Gastrocnemius medialis (tissue), 4 donors: ENCODE measurements around the gene MRPL4. TPM values are rescaled to one million over a fixed set of nuclear protein-coding genes. Genes with fewer than 3 reads are reported as not detected.
A peak's percentile ranks its signal among the peaks of the same experiment; 100 is the strongest.

Source experiments
- ATAC-seq, 2 donors: fragments of 150-250 bp; one replicate each; pipeline ENCODE4 v1.9.1; 2016
- DNase-seq, 2 donors: peaks; one replicate each; pipeline ENCODE4 v3.0.0-alpha.2; 2019
- H3K27ac ChIP-seq, 4 donors: fragments of 200-600 bp; sonication (generic); 1 replicate in 1 of 4; 2 replicates in 3 of 4; pipeline ENCODE4 v1.5.1; 2016 to 2018; ENCODE audit warnings: mild to moderate bottlenecking in 2 of 4, moderate library complexity in 1 of 4
- H3K27me3 ChIP-seq, 3 donors: fragments of 200-600 bp; sonication (generic) in 2 of 3; 1 replicate in 1 of 3; 2 replicates in 2 of 3; pipeline versions ENCODE4 v1.5.1 to v1.6.0; 2016 to 2019; ENCODE audit warnings: mild to moderate bottlenecking in 1 of 3, moderate library complexity in 1 of 3
- H3K36me3 ChIP-seq, 2 donors: fragments of 200-600 bp; sonication (generic) in 1 of 2; one replicate each; pipeline ENCODE4 v1.5.1; 2017 to 2018
- H3K4me1 ChIP-seq, 2 donors: fragments of 200-600 bp; sonication (generic) in 1 of 2; one replicate each; pipeline ENCODE4 v1.5.1; 2016 to 2017; ENCODE audit warnings: mild to moderate bottlenecking in 2 of 2
- H3K4me3 ChIP-seq, 4 donors: fragments of 200-600 bp; sonication (generic) in 3 of 4; 1 replicate in 1 of 4; 2 replicates in 3 of 4; pipeline ENCODE4 v1.5.1; 2016 to 2019; ENCODE audit warnings: mild to moderate bottlenecking in 2 of 4
- H3K9me3 ChIP-seq, 3 donors: fragments of 200-600 bp; sonication (generic) in 2 of 3; 1 replicate in 1 of 3; 2 replicates in 2 of 3; pipeline ENCODE4 v1.5.1; 2016 to 2019
- POLR2A ChIP-seq, 2 donors: fragments of 450-650 bp; IDR thresholded peaks; one replicate each; pipeline ENCODE4 v1.6.1; 2017; ENCODE audit warnings: antibody characterized with exemption in 2 of 2, mild to moderate bottlenecking in 2 of 2, moderate library complexity in 2 of 2
- in situ Hi-C, 4 donors: fragments of 200-750 bp; cut with MboI; loops; one replicate each; pipeline versions ENCODE4 v1.15.0 to v1.8.0; 2017; ENCODE audit warnings: low sequenced_read_pairs in 4 of 4
- intact Hi-C: fragments of 100-400 bp; cut with DNase I; formaldehyde crosslinking; loops from one replicate; pipeline ENCODE4 v1.15.1; 2023; ENCODE audit warnings: low total_unique reads
- total RNA-seq, 4 donors: library from RNA; depleted of rRNA; stranded (reverse); fragments of >200 nt; gene quantifications; one replicate each; pipeline versions ENCODE4 v1.1.0 to v1.2.3, GENCODE V29; 2016
- TF ChIP-seq, protein P1 (sequence below), 5 experiments: fragments of 450-650 bp in 3 of 5; fragments of 200-600 bp in 2 of 5; sonication (generic) in 2 of 5; IDR thresholded peaks in 4 of 5; conservative IDR thresholded peaks in 1 of 5; 1 replicate in 4 of 5; 2 replicates in 1 of 5; pipeline ENCODE4 v1.5.1; 2016 to 2019; ENCODE audit warnings: antibody characterized with exemption in 5 of 5, mild to moderate bottlenecking in 3 of 5, moderate library complexity in 3 of 5

MRPL4 gene
- total RNA-seq, 4 donors from 2014 or later, result 68.3 to 112 (median 84.4) TPM

DNA sequence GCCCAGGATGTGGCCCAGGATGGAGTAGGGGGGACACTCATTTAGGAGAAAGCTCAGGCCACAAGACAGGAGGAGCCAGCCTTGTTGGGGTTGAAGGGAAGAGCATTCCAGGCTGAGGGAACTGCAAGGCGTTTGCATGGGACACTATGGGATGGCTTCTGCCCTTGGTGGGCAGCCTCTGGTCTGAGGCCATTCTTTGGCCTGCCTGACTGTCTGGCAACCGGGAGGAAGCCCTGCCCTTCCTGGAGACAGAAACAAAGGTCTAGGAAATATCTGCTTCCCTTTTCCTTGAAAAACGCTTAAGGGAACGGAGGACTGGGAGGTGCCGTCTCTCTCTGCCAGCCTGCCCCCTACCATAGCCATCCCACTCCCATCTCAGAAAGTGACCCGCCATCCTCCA lies 16.1 kb downstream of the MRPL4 start:
- Histone ChIP-seq H3K9me3 (no peaks in the 10 kb centered on the region), H3K27ac (peak overlapping the region; percentile 38 to 84 (median 63)), H3K4me3 (no peak overlapping the region), H3K4me1 (peaks cover 5 to 21% of the 10 kb centered on the region in 2 donors), H3K27me3 (peaks cover 7 to 24% (median 18%) of the 10 kb centered on the region in 3 donors), H3K36me3 (no peaks in the 10 kb centered on the region)
- TF ChIP-seq, protein P1, sequence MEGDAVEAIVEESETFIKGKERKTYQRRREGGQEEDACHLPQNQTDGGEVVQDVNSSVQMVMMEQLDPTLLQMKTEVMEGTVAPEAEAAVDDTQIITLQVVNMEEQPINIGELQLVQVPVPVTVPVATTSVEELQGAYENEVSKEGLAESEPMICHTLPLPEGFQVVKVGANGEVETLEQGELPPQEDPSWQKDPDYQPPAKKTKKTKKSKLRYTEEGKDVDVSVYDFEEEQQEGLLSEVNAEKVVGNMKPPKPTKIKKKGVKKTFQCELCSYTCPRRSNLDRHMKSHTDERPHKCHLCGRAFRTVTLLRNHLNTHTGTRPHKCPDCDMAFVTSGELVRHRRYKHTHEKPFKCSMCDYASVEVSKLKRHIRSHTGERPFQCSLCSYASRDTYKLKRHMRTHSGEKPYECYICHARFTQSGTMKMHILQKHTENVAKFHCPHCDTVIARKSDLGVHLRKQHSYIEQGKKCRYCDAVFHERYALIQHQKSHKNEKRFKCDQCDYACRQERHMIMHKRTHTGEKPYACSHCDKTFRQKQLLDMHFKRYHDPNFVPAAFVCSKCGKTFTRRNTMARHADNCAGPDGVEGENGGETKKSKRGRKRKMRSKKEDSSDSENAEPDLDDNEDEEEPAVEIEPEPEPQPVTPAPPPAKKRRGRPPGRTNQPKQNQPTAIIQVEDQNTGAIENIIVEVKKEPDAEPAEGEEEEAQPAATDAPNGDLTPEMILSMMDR (IDR thresholded peaks at IDR 0.05 in 4 of 5, conservative IDR thresholded peaks at IDR 0.05 in 1 of 5), result no peak
- TF ChIP-seq POLR2A (IDR thresholded peaks at IDR 0.05), result no peak
- intact Hi-C loops, result no loop called here
- in situ Hi-C loops, result loop anchor here (5.0 kb wide), 1 partner anchor 119 kb away; no protein-coding TSS in a partner anchor
- DNase-seq (no peak), ATAC-seq (peak in 1 of 2 donors; percentile 26)

DNA sequence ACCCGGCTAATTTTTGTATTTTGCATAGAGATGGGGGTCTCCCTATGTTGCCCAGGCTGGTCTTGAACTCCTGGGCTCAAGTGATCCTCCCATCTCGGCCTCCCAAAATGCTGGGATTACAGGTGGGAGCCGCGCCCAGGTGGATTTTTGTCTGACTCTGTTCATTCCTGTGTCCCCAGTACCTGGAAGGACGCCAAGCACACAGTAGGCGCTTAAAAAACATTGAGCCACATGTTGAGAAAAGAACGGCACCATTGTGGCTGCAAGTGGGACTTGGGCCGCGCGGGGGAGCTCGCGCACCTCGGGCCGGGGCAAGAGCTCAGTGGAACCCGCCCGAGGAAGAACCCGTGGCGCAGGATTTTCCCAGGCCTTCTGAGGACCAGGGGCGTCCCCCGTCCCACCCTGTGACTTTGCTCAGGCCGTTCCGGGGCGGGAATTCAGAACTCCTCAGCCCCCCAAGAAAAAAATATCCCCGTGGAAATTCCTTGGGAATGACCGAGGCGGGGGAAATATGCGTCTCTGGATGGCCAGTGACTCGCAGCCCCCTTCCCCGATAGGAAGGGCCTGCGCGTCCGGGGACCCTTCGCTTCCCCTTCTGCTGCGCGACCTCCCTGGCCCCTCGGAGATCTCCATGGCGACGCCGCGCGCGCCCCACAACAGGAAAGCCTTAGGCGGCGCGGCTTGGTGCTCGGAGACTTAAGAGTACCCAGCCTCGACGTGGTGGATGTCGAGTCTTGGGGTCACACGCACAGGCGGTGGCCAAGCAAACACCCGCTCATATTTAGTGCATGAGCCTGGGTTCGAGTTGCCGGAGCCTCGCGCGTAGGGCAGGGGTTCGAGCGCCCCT lies 17.5 kb downstream of the MRPL4 start:
- in situ Hi-C loops, result loop anchor here (5.0 kb wide), 1 partner anchor 118 kb away; no protein-coding TSS in a partner anchor
- Histone ChIP-seq H3K27ac (peak overlapping the region; percentile 75 to 84 (median 78)), H3K36me3 (no peaks in the 10 kb centered on the region), H3K9me3 (no peaks in the 10 kb centered on the region), H3K4me3 (peak overlapping the region; percentile 49 to 60 (median 56)), H3K27me3 (peaks cover 7 to 24% (median 18%) of the 10 kb centered on the region in 3 donors), H3K4me1 (peaks cover 5 to 21% of the 10 kb centered on the region in 2 donors)
- TF ChIP-seq, protein P1 (IDR thresholded peaks at IDR 0.05 in 4 of 5, conservative IDR thresholded peaks at IDR 0.05 in 1 of 5), result peak; percentile 81 to 94 (median 92)
- TF ChIP-seq POLR2A (IDR thresholded peaks at IDR 0.05), result no peak
- DNase-seq, result peak; percentile 47 to 70
- intact Hi-C loops, result loop anchor here (1.0 to 5.0 kb wide), 2 partner anchors 63 to 120 kb away; partner anchors contain the start of gene RAVER1
- ATAC-seq, result peak; percentile 72 to 75

DNA sequence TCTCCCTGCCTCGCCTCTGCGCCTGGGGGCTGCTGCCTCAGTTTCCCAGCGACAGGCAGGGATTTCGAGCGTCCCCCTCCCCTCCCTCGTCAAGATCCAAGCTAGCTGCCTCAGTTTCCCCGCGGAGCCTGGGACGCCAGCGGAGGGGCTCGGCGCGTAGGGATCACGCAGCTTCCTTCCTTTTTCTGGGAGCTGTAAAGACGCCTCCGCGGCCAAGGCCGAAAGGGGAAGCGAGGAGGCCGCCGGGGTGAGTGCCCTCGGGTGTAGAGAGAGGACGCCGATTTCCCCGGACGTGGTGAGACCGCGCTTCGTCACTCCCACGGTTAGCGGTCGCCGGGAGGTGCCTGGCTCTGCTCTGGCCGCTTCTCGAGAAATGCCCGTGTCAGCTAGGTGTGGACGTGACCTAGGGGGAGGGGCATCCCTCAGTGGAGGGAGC lies 18.2 kb downstream of the MRPL4 start:
- ATAC-seq (peak in 1 of 2 donors; percentile 42), DNase-seq (peak in 1 of 2 donors; percentile 49)
- intact Hi-C loops (loop anchor here (5.0 kb wide), 1 partner anchor 62 kb away; the partner anchor contains the start of gene RAVER1), in situ Hi-C loops (no loop called here)
- Histone ChIP-seq H3K9me3 (no peaks in the 10 kb centered on the region), H3K27me3 (peaks cover 7 to 24% (median 18%) of the 10 kb centered on the region in 3 donors), H3K27ac (peak overlapping the region; percentile 75 to 84 (median 78)), H3K4me1 (peaks cover 5 to 21% of the 10 kb centered on the region in 2 donors), H3K4me3 (peak overlapping the region; percentile 49 to 60 (median 56)), H3K36me3 (no peaks in the 10 kb centered on the region)
- TF ChIP-seq, protein P1 (IDR thresholded peaks at IDR 0.05 in 4 of 5, conservative IDR thresholded peaks at IDR 0.05 in 1 of 5), result no peak

DNA sequence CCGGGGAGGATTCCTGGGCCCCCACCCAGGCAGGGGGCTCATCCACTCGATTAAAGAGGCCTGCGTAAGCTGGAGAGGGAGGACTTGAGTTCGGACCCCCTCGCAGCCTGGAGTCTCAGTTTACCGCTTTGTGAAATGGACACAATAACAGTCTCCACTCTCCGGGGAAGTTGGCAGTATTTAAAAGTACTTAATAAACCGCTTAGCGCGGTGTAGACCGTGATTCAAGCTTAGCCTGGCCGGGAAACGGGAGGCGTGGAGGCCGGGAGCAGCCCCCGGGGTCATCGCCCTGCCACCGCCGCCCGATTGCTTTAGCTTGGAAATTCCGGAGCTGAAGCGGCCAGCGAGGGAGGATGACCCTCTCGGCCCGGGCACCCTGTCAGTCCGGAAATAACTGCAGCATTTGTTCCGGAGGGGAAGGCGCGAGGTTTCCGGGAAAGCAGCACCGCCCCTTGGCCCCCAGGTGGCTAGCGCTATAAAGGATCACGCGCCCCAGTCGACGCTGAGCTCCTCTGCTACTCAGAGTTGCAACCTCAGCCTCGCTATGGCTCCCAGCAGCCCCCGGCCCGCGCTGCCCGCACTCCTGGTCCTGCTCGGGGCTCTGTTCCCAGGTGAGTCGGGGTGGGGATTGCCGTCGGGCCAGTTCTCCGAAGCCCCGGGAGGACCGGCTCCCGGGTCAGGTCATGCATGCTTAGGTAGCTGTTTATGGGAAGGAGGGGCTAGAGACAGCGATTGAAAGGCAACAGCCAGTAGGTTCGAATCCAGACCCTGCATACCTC lies 18.8 kb downstream of the MRPL4 start, which contains the start of gene ICAM1:
Gene ICAM1, plus strand, starts transcription at position 505 of the 779 bp plus-strand sequence. Its CDS starts 40 bp downstream, at position 545.
- Histone ChIP-seq H3K4me1 (peaks cover 5 to 21% of the 10 kb centered on the region in 2 donors), H3K4me3 (peak within 1 kb of the TSS; percentile 49 to 60 (median 56)), H3K36me3 (no peaks in the 10 kb centered on the region), H3K27ac (peak within 1 kb of the TSS; percentile 75 to 84 (median 78)), H3K9me3 (no peaks in the 10 kb centered on the region), H3K27me3 (peaks cover 7 to 24% (median 18%) of the 10 kb centered on the region in 3 donors)
- in situ Hi-C loops (no loop called here), intact Hi-C loops (loop anchor here (5.0 kb wide), 1 partner anchor 61 kb away; the partner anchor contains the start of gene RAVER1)
- DNase-seq (peak; percentile 50 to 65), ATAC-seq (peak; percentile 23 to 65)
- TF ChIP-seq, protein P1 (IDR thresholded peaks at IDR 0.05 in 4 of 5, conservative IDR thresholded peaks at IDR 0.05 in 1 of 5), result no peak
- peak; percentile 60 to 67 for TF ChIP-seq POLR2A (IDR thresholded peaks at IDR 0.05)
